ENCODE measurements around the gene LRRC7. TPM values are rescaled to one million over a fixed set of nuclear protein-coding genes. Genes with fewer than 3 reads are reported as not detected.

LRRC7 gene
- total RNA-seq, 1 donor = under 0.01 TPM

DNA sequence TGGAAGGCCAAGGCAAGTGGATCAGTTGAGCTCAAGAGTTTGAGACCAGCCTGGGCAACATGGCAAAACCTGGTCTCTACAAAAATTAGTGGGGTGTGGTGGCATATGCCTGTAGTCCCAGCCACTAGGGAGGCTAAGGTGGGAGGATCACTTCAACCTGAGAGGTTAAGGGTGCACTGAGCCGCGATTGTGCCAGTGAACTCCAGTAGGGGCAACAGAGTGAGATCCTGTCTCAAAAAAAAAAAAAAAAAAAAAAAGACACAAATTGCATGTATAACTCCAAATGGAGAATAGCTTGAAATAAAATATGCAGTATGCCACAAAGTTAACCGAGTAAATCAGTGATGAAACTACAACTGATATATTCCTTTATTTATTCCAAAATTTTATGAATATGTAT is 586.0 kb downstream of the LRRC7 start:
- TF ChIP-seq, protein P1, sequence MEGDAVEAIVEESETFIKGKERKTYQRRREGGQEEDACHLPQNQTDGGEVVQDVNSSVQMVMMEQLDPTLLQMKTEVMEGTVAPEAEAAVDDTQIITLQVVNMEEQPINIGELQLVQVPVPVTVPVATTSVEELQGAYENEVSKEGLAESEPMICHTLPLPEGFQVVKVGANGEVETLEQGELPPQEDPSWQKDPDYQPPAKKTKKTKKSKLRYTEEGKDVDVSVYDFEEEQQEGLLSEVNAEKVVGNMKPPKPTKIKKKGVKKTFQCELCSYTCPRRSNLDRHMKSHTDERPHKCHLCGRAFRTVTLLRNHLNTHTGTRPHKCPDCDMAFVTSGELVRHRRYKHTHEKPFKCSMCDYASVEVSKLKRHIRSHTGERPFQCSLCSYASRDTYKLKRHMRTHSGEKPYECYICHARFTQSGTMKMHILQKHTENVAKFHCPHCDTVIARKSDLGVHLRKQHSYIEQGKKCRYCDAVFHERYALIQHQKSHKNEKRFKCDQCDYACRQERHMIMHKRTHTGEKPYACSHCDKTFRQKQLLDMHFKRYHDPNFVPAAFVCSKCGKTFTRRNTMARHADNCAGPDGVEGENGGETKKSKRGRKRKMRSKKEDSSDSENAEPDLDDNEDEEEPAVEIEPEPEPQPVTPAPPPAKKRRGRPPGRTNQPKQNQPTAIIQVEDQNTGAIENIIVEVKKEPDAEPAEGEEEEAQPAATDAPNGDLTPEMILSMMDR (IDR thresholded peaks at IDR 0.05; ENCODE audit: extremely low read depth, low read depth, low read length) = no peak
- Histone ChIP-seq H2AFZ (ENCODE audit: low read length) (no peak overlapping the region), H3K27ac (ENCODE audit: low read depth, low read length) (no peak overlapping the region), H4K20me1 (ENCODE audit: insufficient read depth, low read length) (no peaks in the 10 kb centered on the region), H3K4me2 (ENCODE audit: insufficient read depth, low read length) (no peak overlapping the region), H3K36me3 (ENCODE audit: insufficient read depth, low read length) (no peaks in the 10 kb centered on the region), H3K4me1 (ENCODE audit: insufficient read depth, low read length) (peaks cover 9% of the 10 kb centered on the region), H3K79me2 (ENCODE audit: insufficient read depth, low read length) (no peaks in the 10 kb centered on the region), H3K4me3 (ENCODE audit: insufficient read depth, low read length) (no peak overlapping the region), H3K9me3 (ENCODE audit: low read depth, low read length) (no peaks in the 10 kb centered on the region), H3K27me3 (ENCODE audit: insufficient read depth, low read length) (no peaks in the 10 kb centered on the region)
- DNase-seq (ENCODE audit: insufficient read length, low spot score, missing footprints) = no peak

- TF ChIP-seq, protein P1 (IDR thresholded peaks at IDR 0.05; ENCODE audit: extremely low read depth, low read depth, low read length) = no peak
- Histone ChIP-seq H4K20me1 (ENCODE audit: insufficient read depth, low read length) (no peaks in the 10 kb centered on the region), H3K4me3 (ENCODE audit: insufficient read depth, low read length) (no peak overlapping the region), H3K27me3 (ENCODE audit: insufficient read depth, low read length) (no peaks in the 10 kb centered on the region), H2AFZ (ENCODE audit: low read length) (no peak overlapping the region), H3K9me3 (ENCODE audit: low read depth, low read length) (no peaks in the 10 kb centered on the region), H3K4me1 (ENCODE audit: insufficient read depth, low read length) (peaks cover 9% of the 10 kb centered on the region), H3K4me2 (ENCODE audit: insufficient read depth, low read length) (no peak overlapping the region), H3K36me3 (ENCODE audit: insufficient read depth, low read length) (no peaks in the 10 kb centered on the region), H3K27ac (ENCODE audit: low read depth, low read length) (no peak overlapping the region), H3K79me2 (ENCODE audit: insufficient read depth, low read length) (no peaks in the 10 kb centered on the region)
- no peak for DNase-seq (ENCODE audit: insufficient read length, low spot score, missing footprints)
Measured at GRCh38 chr1:70156529-70157120, 588.9 kb downstream of the LRRC7 start.

DNA sequence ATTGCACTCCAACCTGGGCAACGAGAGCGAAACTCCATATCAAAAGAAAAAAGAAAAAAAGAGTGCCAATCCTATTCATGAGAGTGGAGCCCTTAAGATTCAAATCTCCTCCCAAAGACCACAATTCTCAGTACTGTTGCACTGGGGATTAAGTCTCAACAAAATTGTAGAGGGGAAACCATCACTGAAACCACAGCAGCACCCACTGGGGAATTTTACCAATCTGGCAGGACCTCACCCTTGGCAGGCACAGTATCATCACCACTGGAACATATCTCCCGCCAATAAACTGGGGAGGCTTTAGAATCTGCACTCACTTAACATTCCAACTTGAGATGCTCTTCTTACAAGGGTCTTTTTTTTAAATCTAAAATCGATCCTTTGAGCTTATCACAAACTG is 596.6 kb downstream of the LRRC7 start:
- Histone ChIP-seq H2AFZ (ENCODE audit: low read length) (no peak overlapping the region), H3K9me3 (ENCODE audit: low read depth, low read length) (no peaks in the 10 kb centered on the region), H3K4me1 (ENCODE audit: insufficient read depth, low read length) (no peaks in the 10 kb centered on the region), H3K4me3 (ENCODE audit: insufficient read depth, low read length) (no peak overlapping the region), H3K79me2 (ENCODE audit: insufficient read depth, low read length) (no peaks in the 10 kb centered on the region), H3K36me3 (ENCODE audit: insufficient read depth, low read length) (no peaks in the 10 kb centered on the region), H3K27me3 (ENCODE audit: insufficient read depth, low read length) (no peaks in the 10 kb centered on the region), H3K27ac (ENCODE audit: low read depth, low read length) (no peak overlapping the region), H4K20me1 (ENCODE audit: insufficient read depth, low read length) (no peaks in the 10 kb centered on the region), H3K4me2 (ENCODE audit: insufficient read depth, low read length) (no peak overlapping the region)
- no peak for DNase-seq (ENCODE audit: insufficient read length, low spot score, missing footprints)
- TF ChIP-seq, protein P1 (IDR thresholded peaks at IDR 0.05; ENCODE audit: extremely low read depth, low read depth, low read length) = no peak

DNA sequence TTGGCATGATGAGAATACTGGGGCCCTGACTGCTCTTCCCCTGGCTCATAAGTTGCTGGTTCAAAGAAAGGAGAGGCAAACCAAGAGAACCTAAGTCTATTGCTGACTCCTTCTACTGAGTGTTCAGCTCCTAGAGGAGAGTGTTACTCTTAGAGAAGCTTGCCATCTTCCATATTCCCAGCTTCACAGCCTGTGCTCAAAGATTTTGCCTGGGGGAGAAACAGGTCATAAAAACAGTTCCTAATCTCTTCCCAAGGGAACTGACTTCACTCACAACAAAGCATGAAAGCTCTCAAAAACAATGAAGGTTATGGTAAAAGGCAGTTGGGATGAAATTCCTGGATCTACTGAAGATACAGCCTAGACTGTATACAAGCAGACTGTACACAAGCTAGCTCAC is 600.6 kb downstream of the LRRC7 start:
- H2AFZ ChIP-seq (ENCODE audit: low read length) = no peak overlapping the region
- no peaks in the 10 kb centered on the region for H3K79me2 ChIP-seq (ENCODE audit: insufficient read depth, low read length)
- TF ChIP-seq, protein P1 (IDR thresholded peaks at IDR 0.05; ENCODE audit: extremely low read depth, low read depth, low read length) = no peak
- no peak overlapping the region for H3K27ac ChIP-seq (ENCODE audit: low read depth, low read length)
- H3K4me3 ChIP-seq (ENCODE audit: insufficient read depth, low read length) = no peak overlapping the region
- no peak overlapping the region for H3K4me2 ChIP-seq (ENCODE audit: insufficient read depth, low read length)
- no peaks in the 10 kb centered on the region for H3K27me3 ChIP-seq (ENCODE audit: insufficient read depth, low read length)
- H4K20me1 ChIP-seq (ENCODE audit: insufficient read depth, low read length) = no peaks in the 10 kb centered on the region
- DNase-seq (ENCODE audit: insufficient read length, low spot score, missing footprints) = no peak
- H3K9me3 ChIP-seq (ENCODE audit: low read depth, low read length) = no peaks in the 10 kb centered on the region
- no peaks in the 10 kb centered on the region for H3K4me1 ChIP-seq (ENCODE audit: insufficient read depth, low read length)
- H3K36me3 ChIP-seq (ENCODE audit: insufficient read depth, low read length) = no peaks in the 10 kb centered on the region
